HG02870 (cell line): ENCODE measurements around the gene ACAD8.
A peak's percentile ranks its signal among the peaks of the same experiment; 100 is the strongest.
"Not testable (repeated sequence)": the region's sequence is repeated elsewhere in the genome, so short reads cannot be mapped to it uniquely, and the experiment has no call there.

Source experiments
- ATAC-seq: cut with Tn5 transposase; IDR thresholded peaks from one replicate; pipeline ENCODE4 v1.9.1; 2021; ENCODE audit warnings: mild to moderate bottlenecking, moderate library complexity; ENCODE audit not compliant: unreplicated experiment

The ACAD8 gene

GRCh38 chr11:134266440-134266839, 13.1 kb downstream of the ACAD8 start:
- no peak for ATAC-seq

- ATAC-seq: no peak
Measured at GRCh38 chr11:134266841-134267251, 13.5 kb downstream of the ACAD8 start.

- ATAC-seq: no peak
Measured at GRCh38 chr11:134267461-134267860, 14.1 kb downstream of the ACAD8 start.

GRCh38 chr11:134267966-134268365, 14.6 kb downstream of the ACAD8 start:
- ATAC-seq: no peak

GRCh38 chr11:134270250-134270714, 16.9 kb downstream of the ACAD8 start:
- peak; percentile 53 for ATAC-seq

GRCh38 chr11:134271978-134272377, 18.6 kb downstream of the ACAD8 start:
- ATAC-seq: no peak

- no peak for ATAC-seq
Measured at GRCh38 chr11:134272381-134273316, 19.3 kb downstream of the ACAD8 start.

GRCh38 chr11:134273317-134273712, 19.9 kb downstream of the ACAD8 start:
- ATAC-seq: no peak

- no peak for ATAC-seq
Measured at GRCh38 chr11:134275188-134275533, 21.8 kb downstream of the ACAD8 start.

- ATAC-seq: peak; percentile 76
Measured at GRCh38 chr11:134275534-134276395, 22.4 kb downstream of the ACAD8 start, which contains the start of gene GLB1L3. Gene GLB1L3, plus strand, starts transcription at chr11:134276379. Its CDS starts 362 bp downstream, at chr11:134276741.

- peak; percentile 9 for ATAC-seq
Measured at GRCh38 chr11:134276396-134277182, 23.2 kb downstream of the ACAD8 start.

- no peak for ATAC-seq
Measured at GRCh38 chr11:134277183-134278001, 24.0 kb downstream of the ACAD8 start.

- no peak for ATAC-seq
Measured at GRCh38 chr11:134278356-134278755, 25.0 kb downstream of the ACAD8 start.

GRCh38 chr11:134281635-134282034, 28.3 kb downstream of the ACAD8 start:
- not testable (repeated sequence) for ATAC-seq

GRCh38 chr11:134282121-134283045, 29.0 kb downstream of the ACAD8 start:
- ATAC-seq: no peak

GRCh38 chr11:134283461-134284230, 30.3 kb downstream of the ACAD8 start:
- ATAC-seq: no peak

- ATAC-seq: not testable (repeated sequence)
Measured at GRCh38 chr11:134284349-134284748, 31.0 kb downstream of the ACAD8 start.

GRCh38 chr11:134287561-134287960, 34.2 kb downstream of the ACAD8 start:
- no peak for ATAC-seq
